ENCODE results near the gene DSCAM.

DSCAM gene

GRCh38 chr21:40337981-40338380 lies 509.0 kb downstream of the DSCAM start:
- no peak overlapping the region for H3K9ac ChIP-seq (ENCODE audit: low read length)
- no peaks in the 10 kb centered on the region for H4K20me1 ChIP-seq (ENCODE audit: low read depth, low read length)
- H3K9me2 ChIP-seq (replicated peaks; ENCODE audit: insufficient read depth, low read length), result no peaks in the 10 kb centered on the region
- H3K27ac ChIP-seq (ENCODE audit: low read depth, low read length), result no peak overlapping the region
- no peaks in the 10 kb centered on the region for H3K79me2 ChIP-seq (ENCODE audit: insufficient read depth, low read length)
- no peaks in the 10 kb centered on the region for H3F3A ChIP-seq (ENCODE audit: insufficient read depth)
- TF ChIP-seq EZH2phosphoT487 (conservative IDR thresholded peaks at IDR 0.05; ENCODE audit: low read length) (no peak), CTCF (IDR thresholded peaks at IDR 0.05; ENCODE audit: insufficient read depth, low read length, poor library complexity, severe bottlenecking) (no peak)
- H3K27me3 ChIP-seq (ENCODE audit: low read length), result no peaks in the 10 kb centered on the region
- no peak overlapping the region for H3K4me2 ChIP-seq (ENCODE audit: low read depth, low read length, poor library complexity, severe bottlenecking)
- no peaks in the 10 kb centered on the region for H3K36me3 ChIP-seq (ENCODE audit: low read length)
- no peak overlapping the region for H3K4me3 ChIP-seq (ENCODE audit: insufficient read depth, low read length, poor library complexity, severe bottlenecking)
- H3K9me3 ChIP-seq (ENCODE audit: insufficient read depth, low read length), result no peaks in the 10 kb centered on the region
- H2AFZ ChIP-seq (ENCODE audit: low read depth, low read length, severe bottlenecking), result no peak overlapping the region

GRCh38 chr21:40335704-40336103 lies 511.3 kb downstream of the DSCAM start:
- no peak overlapping the region for H3K4me3 ChIP-seq (ENCODE audit: insufficient read depth, low read length, poor library complexity, severe bottlenecking)
- no peak overlapping the region for H3K4me2 ChIP-seq (ENCODE audit: low read depth, low read length, poor library complexity, severe bottlenecking)
- H3F3A ChIP-seq (ENCODE audit: insufficient read depth), result no peaks in the 10 kb centered on the region
- H3K9me3 ChIP-seq (ENCODE audit: insufficient read depth, low read length), result no peaks in the 10 kb centered on the region
- no peaks in the 10 kb centered on the region for H3K36me3 ChIP-seq (ENCODE audit: low read length)
- no peaks in the 10 kb centered on the region for H4K20me1 ChIP-seq (ENCODE audit: low read depth, low read length)
- H3K9ac ChIP-seq (ENCODE audit: low read length), result no peak overlapping the region
- H3K27ac ChIP-seq (ENCODE audit: low read depth, low read length), result no peak overlapping the region
- H2AFZ ChIP-seq (ENCODE audit: low read depth, low read length, severe bottlenecking), result no peak overlapping the region
- no peaks in the 10 kb centered on the region for H3K27me3 ChIP-seq (ENCODE audit: low read length)
- H3K79me2 ChIP-seq (ENCODE audit: insufficient read depth, low read length), result no peaks in the 10 kb centered on the region
- H3K9me2 ChIP-seq (replicated peaks; ENCODE audit: insufficient read depth, low read length), result no peaks in the 10 kb centered on the region
- TF ChIP-seq EZH2phosphoT487 (conservative IDR thresholded peaks at IDR 0.05; ENCODE audit: low read length) (no peak), CTCF (IDR thresholded peaks at IDR 0.05; ENCODE audit: insufficient read depth, low read length, poor library complexity, severe bottlenecking) (no peak)

- Histone ChIP-seq H2AFZ (ENCODE audit: low read depth, low read length, severe bottlenecking) (no peak overlapping the region), H3K27ac (ENCODE audit: low read depth, low read length) (no peak overlapping the region), H3K4me3 (ENCODE audit: insufficient read depth, low read length, poor library complexity, severe bottlenecking) (no peak overlapping the region), H3K4me2 (ENCODE audit: low read depth, low read length, poor library complexity, severe bottlenecking) (no peak overlapping the region), H3K9me2 (replicated peaks; ENCODE audit: insufficient read depth, low read length) (no peaks in the 10 kb centered on the region), H3K79me2 (ENCODE audit: insufficient read depth, low read length) (no peaks in the 10 kb centered on the region), H3K36me3 (ENCODE audit: low read length) (no peaks in the 10 kb centered on the region), H4K20me1 (ENCODE audit: low read depth, low read length) (no peaks in the 10 kb centered on the region), H3K27me3 (ENCODE audit: low read length) (no peaks in the 10 kb centered on the region), H3K9me3 (ENCODE audit: insufficient read depth, low read length) (no peaks in the 10 kb centered on the region), H3K9ac (ENCODE audit: low read length) (no peak overlapping the region), H3F3A (ENCODE audit: insufficient read depth) (no peaks in the 10 kb centered on the region)
- TF ChIP-seq CTCF (IDR thresholded peaks at IDR 0.05; ENCODE audit: insufficient read depth, low read length, poor library complexity, severe bottlenecking) (no peak), EZH2phosphoT487 (conservative IDR thresholded peaks at IDR 0.05; ENCODE audit: low read length) (no peak)
These were observed 512.8 kb downstream of the DSCAM start for GRCh38 chr21:40334159-40334558.

All from SU-DHL-6 (cell line).